ENCODE measurements around the gene SLC9C2. TPM values are rescaled to one million over a fixed set of nuclear protein-coding genes. Genes with fewer than 3 reads are reported as not detected.
"Not testable (repeated sequence)": the region's sequence is repeated elsewhere in the genome, so short reads cannot be mapped to it uniquely, and the experiment has no call there.

Gene SLC9C2
- total RNA-seq, 2 experiments from 2014 or later: not detected

- no peaks in the 10 kb centered on the region for H3K4me1 Mint-ChIP-seq
- CTCF ChIA-PET: no interaction called here
Observed at GRCh38 chr1:173608503-173609216, 5.8 kb upstream of the SLC9C2 start.

GRCh38 chr1:173601588-173601987 lies 1.3 kb downstream of the SLC9C2 start:
- H3K27ac Mint-ChIP-seq: no peak overlapping the region
- CTCF ChIA-PET: no interaction called here
- H3K9me3 Mint-ChIP-seq (ENCODE audit: low read depth): no peaks in the 10 kb centered on the region
- DNase-seq (no peak), ATAC-seq (no peak)
- H3K4me3 Mint-ChIP-seq: no peak overlapping the region
- H3K36me3 Mint-ChIP-seq: peaks cover 2% of the 10 kb centered on the region
- H3K4me1 Mint-ChIP-seq: peaks cover 4% of the 10 kb centered on the region
- H3K27me3 Mint-ChIP-seq: no peaks in the 10 kb centered on the region

More at GRCh38 chr1:173608503-173609216, 5.8 kb upstream of the SLC9C2 start:
- Mint-ChIP-seq H3K27me3 (no peaks in the 10 kb centered on the region), H3K4me3 (no peak overlapping the region), H3K9me3 (ENCODE audit: low read depth) (peaks cover 2% of the 10 kb centered on the region), H3K27ac (no peak overlapping the region), H3K36me3 (peaks cover 5% of the 10 kb centered on the region)
- DNase-seq: no peak
- ATAC-seq: no peak

DNA sequence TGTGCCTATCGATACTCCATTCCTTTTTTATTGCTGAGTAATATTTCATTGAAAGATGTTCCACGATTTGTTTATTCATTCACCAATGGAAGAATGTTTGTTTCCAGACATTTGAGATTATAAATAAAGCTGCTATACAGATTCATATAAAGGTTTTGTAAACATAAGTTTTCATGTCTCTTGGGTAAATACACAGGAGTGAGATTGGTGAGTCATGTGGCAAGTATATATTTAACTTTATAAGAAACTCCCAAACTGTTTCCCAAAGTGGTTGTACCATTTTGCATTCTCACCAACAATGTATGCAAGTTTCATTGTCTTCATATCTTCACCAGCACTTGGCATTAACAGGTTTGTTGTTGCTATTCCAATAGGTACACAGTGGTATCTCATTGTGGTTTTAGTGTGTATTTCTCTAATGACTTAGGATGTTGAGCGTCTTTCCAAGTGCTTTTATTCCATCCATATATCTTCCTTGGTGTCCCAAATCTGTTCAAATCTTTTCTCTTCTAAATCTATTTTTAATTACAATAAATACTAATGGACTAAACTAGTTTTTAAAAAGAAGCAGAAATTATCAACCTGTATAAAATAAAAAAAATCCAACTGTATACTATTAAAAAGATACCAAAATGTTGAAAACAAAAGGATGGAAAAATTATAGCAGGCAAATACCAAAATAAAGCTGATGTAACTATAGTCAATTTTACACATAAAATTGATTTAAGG lies 6.6 kb downstream of the SLC9C2 start:
- H3K36me3 Mint-ChIP-seq: no peaks in the 10 kb centered on the region
- ATAC-seq (no peak), DNase-seq (no peak)
- no peak overlapping the region for H3K4me3 Mint-ChIP-seq
- peaks cover 3% of the 10 kb centered on the region for H3K9me3 Mint-ChIP-seq (ENCODE audit: low read depth)
- no peaks in the 10 kb centered on the region for H3K4me1 Mint-ChIP-seq
- CTCF ChIA-PET: no interaction called here
- peaks cover 5% of the 10 kb centered on the region for H3K27me3 Mint-ChIP-seq
- H3K27ac Mint-ChIP-seq: no peak overlapping the region

DNA sequence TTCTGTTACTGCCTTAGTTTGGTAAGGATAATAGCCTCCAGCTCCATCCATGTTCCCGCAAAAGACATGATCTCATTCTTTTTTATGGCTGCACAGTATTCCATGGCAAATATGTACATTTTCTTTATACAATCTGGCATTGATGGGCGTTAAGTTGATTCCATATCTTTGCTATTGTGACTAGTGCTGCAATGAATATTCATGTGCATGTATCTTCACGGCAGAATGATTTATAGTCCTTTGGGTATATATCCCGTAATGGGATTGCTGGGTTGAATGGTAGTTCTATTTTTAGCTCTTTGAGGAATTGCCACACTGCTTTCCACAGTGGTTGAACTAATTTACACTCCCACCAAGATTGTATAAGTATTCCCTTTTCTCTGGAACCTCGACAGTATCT lies 11.7 kb downstream of the SLC9C2 start:
- H3K27me3 Mint-ChIP-seq; DNase-seq; ATAC-seq; H3K4me3 Mint-ChIP-seq; H3K27ac Mint-ChIP-seq; H3K36me3 Mint-ChIP-seq; H3K4me1 Mint-ChIP-seq; CTCF ChIA-PET; H3K9me3 Mint-ChIP-seq (ENCODE audit: low read depth): not testable (repeated sequence)

DNA sequence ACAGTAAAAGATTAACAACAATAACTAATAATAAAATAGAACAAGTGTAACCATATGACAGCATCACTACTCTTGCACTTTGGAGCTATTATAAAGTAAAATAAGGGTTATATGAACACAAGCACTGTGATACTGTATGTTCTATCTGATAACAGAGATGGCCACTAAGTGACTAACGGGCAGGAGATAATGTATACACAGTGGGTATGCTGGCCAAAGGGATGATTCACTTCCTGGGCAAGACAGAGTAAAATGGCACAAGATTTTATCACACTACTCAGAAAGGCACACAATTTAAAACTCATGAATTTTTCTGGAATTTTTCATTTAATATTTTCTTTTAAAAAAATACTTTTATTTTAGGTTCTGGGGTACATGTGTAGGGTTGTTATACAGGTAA lies 12.3 kb downstream of the SLC9C2 start:
- no peaks in the 10 kb centered on the region for H3K4me1 Mint-ChIP-seq
- CTCF ChIA-PET: no interaction called here
- no peaks in the 10 kb centered on the region for H3K36me3 Mint-ChIP-seq
- no peaks in the 10 kb centered on the region for H3K9me3 Mint-ChIP-seq (ENCODE audit: low read depth)
- peaks cover 5% of the 10 kb centered on the region for H3K27me3 Mint-ChIP-seq
- no peak for DNase-seq
- no peak overlapping the region for H3K27ac Mint-ChIP-seq
- ATAC-seq: no peak
- no peak overlapping the region for H3K4me3 Mint-ChIP-seq

GRCh38 chr1:173581383-173582079 lies 21.3 kb downstream of the SLC9C2 start:
- no peak overlapping the region for H3K4me3 Mint-ChIP-seq
- no peak overlapping the region for H3K27ac Mint-ChIP-seq
- ATAC-seq: peak; percentile 55

GRCh38 chr1:173580658-173581057 lies 22.2 kb downstream of the SLC9C2 start:
- peaks cover 24% of the 10 kb centered on the region for H3K4me1 Mint-ChIP-seq
- no peak for ATAC-seq

More at GRCh38 chr1:173581383-173582079, 21.3 kb downstream of the SLC9C2 start:
- H3K9me3 Mint-ChIP-seq (ENCODE audit: low read depth): no peaks in the 10 kb centered on the region
- no peaks in the 10 kb centered on the region for H3K27me3 Mint-ChIP-seq
- H3K36me3 Mint-ChIP-seq: no peaks in the 10 kb centered on the region
- no peak for DNase-seq
- CTCF ChIA-PET: no interaction called here
- H3K4me1 Mint-ChIP-seq: peaks cover 24% of the 10 kb centered on the region

GRCh38 chr1:173580071-173580470 lies 22.8 kb downstream of the SLC9C2 start:
- Mint-ChIP-seq H3K4me1 (peaks cover 24% of the 10 kb centered on the region), H3K27ac (no peak overlapping the region), H3K27me3 (no peaks in the 10 kb centered on the region), H3K9me3 (ENCODE audit: low read depth) (no peaks in the 10 kb centered on the region), H3K36me3 (no peaks in the 10 kb centered on the region), H3K4me3 (no peak overlapping the region)
- CTCF ChIA-PET: interaction anchor here (1.5 kb wide), 1 partner anchor 150 kb away, joined by 4 read pairs; no protein-coding TSS in a partner anchor
- no peak for ATAC-seq
- no peak for DNase-seq

More at GRCh38 chr1:173580658-173581057, 22.2 kb downstream of the SLC9C2 start:
- no peak overlapping the region for H3K27ac Mint-ChIP-seq
- H3K27me3 Mint-ChIP-seq: no peaks in the 10 kb centered on the region
- CTCF ChIA-PET: interaction anchor here (1.5 kb wide), 1 partner anchor 151 kb away, joined by 4 read pairs; no protein-coding TSS in a partner anchor
- DNase-seq: no peak
- H3K36me3 Mint-ChIP-seq: no peaks in the 10 kb centered on the region
- H3K9me3 Mint-ChIP-seq (ENCODE audit: low read depth): no peaks in the 10 kb centered on the region
- H3K4me3 Mint-ChIP-seq: no peak overlapping the region

- ATAC-seq: no peak
- H3K27ac Mint-ChIP-seq: no peak overlapping the region
- CTCF ChIA-PET: no interaction called here
Observed at GRCh38 chr1:173573596-173573995, 29.3 kb downstream of the SLC9C2 start.

GRCh38 chr1:173572201-173572873 lies 30.5 kb downstream of the SLC9C2 start:
- no peaks in the 10 kb centered on the region for H3K27me3 Mint-ChIP-seq
- ATAC-seq: no peak
- no peak overlapping the region for H3K4me3 Mint-ChIP-seq
- peaks cover 4% of the 10 kb centered on the region for H3K36me3 Mint-ChIP-seq
- H3K9me3 Mint-ChIP-seq (ENCODE audit: low read depth): peaks cover 6% of the 10 kb centered on the region
- no peak for DNase-seq
- CTCF ChIA-PET: no interaction called here
- H3K4me1 Mint-ChIP-seq: peaks cover 3% of the 10 kb centered on the region
- no peak overlapping the region for H3K27ac Mint-ChIP-seq

More at GRCh38 chr1:173573596-173573995, 29.3 kb downstream of the SLC9C2 start:
- H3K4me1 Mint-ChIP-seq: peaks cover 3% of the 10 kb centered on the region
- no peaks in the 10 kb centered on the region for H3K9me3 Mint-ChIP-seq (ENCODE audit: low read depth)
- H3K27me3 Mint-ChIP-seq: no peaks in the 10 kb centered on the region
- no peak overlapping the region for H3K4me3 Mint-ChIP-seq
- no peaks in the 10 kb centered on the region for H3K36me3 Mint-ChIP-seq
- no peak for DNase-seq

GRCh38 chr1:173570370-173571007 lies 32.4 kb downstream of the SLC9C2 start:
- ATAC-seq: no peak
- Mint-ChIP-seq H3K36me3 (peaks cover 5% of the 10 kb centered on the region), H3K9me3 (ENCODE audit: low read depth) (peaks cover 9% of the 10 kb centered on the region), H3K27ac (no peak overlapping the region), H3K4me3 (no peak overlapping the region), H3K27me3 (peaks cover 7% of the 10 kb centered on the region), H3K4me1 (peaks cover 3% of the 10 kb centered on the region)
- no peak for DNase-seq
- CTCF ChIA-PET: no interaction called here

DNA sequence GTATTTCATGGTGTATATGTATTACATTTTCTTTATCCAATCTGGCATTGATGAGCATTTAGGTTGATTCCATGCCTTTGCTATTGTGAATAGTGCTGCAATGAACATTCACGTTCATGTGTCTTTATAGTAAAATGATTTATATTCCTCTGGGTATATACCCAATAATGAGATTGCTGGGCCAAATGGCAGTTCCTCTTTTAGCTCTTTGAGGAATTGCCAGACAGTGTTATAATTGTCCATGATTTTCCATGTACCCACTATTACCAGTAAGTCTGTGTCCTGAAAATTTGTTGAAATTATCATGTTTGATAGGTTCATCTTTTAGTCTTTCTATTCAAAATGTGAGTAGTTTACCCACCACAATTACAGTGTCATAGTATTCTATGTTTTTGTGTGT lies 34.4 kb downstream of the SLC9C2 start:
- Mint-ChIP-seq H3K36me3 (peaks cover 5% of the 10 kb centered on the region), H3K27ac (no peak overlapping the region), H3K9me3 (ENCODE audit: low read depth) (peaks cover 9% of the 10 kb centered on the region), H3K4me1 (peaks cover 3% of the 10 kb centered on the region), H3K27me3 (peaks cover 7% of the 10 kb centered on the region), H3K4me3 (no peak overlapping the region)
- CTCF ChIA-PET: no interaction called here
- no peak for ATAC-seq
- no peak for DNase-seq

GRCh38 chr1:173563846-173564245 lies 39.0 kb downstream of the SLC9C2 start:
- H3K4me3 Mint-ChIP-seq; DNase-seq; H3K27me3 Mint-ChIP-seq; H3K4me1 Mint-ChIP-seq; H3K9me3 Mint-ChIP-seq (ENCODE audit: low read depth); H3K27ac Mint-ChIP-seq; ATAC-seq; H3K36me3 Mint-ChIP-seq; CTCF ChIA-PET: not testable (repeated sequence)

All from activated CD8-positive, alpha-beta memory T cell treated with anti-CD3 and anti-CD28 coated beads, Interleukin-2, amount 10 ng/mL, durations not matched to agents 7 days and 5 days (primary cell).